Astrocyte of the hippocampus (primary cell): ENCODE results near the gene MAP2K5.

Experiments
- DNase-seq: peaks from one replicate; pipeline ENCODE4 v3.0.0; 2011; ENCODE audit warnings: low read depth, low spot score

MAP2K5 gene

DNA sequence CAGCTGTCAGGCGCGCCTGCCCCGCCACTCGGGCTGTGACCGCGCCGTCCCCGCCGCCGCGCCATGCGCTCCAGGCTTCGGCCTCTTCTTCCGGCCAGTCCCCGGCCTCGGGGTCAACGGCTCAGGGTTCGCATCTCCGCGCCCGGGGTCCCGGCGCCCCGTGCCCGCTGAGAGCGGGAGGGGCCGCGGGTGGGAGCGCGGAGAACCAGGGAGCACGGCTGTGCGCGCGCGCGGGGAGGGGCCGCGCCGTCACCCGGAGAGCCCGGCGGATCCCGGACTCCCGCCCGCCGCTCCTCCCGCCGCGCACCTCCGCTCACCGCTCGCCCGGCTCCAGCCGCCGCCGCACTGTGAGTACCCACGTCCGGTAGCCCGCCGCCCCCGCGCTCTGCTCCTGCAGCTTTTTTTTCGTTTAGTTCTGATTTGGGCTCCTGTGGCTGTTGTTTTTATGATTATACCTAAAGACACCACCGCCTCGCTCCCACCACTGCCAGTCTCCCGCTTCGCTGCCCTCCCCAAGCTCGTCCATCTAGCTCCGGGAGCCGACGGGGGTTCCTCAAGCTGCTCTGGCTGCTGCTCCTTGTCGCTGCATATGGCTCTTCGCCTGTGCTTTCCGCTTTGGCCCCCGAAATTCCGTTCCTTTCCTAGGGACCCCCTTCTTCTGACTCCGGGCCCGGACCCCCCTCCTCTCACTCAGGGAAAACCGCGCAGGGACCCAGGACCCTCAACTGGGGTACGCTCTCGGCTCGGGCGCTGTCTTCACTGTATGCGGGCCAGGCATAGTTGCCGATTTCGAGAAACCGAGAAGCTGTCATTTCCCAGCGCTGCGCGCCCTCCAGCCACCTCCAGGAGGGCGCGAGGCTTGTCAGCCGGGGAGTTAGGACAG is 281.1 kb downstream of the MAP2K5 start:
- DNase-seq: peak; percentile 13

DNA sequence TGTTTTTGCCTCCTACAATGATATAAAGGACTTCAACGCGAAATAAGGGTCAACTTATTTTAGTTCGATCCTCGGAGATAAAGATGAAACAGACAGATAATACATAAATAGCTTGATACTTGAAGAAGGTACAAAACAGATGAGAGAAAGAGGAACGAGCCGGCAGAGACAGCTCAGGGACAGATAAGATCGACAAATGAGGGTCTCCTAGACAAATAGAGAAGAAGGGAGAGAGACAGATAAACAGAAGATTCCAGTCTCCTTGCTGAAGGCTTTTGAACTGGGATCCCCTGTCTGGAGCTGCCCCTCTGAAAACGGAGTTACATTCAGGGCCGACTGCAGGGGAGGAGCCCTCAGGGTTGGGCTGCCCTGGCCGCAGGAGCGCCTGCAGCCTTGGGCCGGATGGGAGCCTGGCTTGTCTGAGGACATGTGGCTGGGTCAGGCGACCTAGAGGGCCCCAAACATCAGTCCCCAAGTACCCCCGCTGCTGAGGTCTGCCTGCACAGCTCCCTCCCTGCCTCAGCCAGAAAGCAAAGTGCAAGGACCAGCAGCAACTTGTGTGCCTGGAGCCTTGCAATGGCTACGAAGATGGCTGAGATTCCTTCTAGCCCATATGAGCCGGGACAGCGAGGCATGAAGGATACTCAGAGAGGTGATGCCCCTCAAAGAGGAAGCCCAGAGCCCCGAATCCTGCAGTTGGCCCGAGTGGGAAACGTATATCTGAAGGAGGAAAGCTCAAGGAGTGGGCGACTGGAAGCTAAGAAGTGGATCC is 281.9 kb downstream of the MAP2K5 start:
- DNase-seq: no peak

DNA sequence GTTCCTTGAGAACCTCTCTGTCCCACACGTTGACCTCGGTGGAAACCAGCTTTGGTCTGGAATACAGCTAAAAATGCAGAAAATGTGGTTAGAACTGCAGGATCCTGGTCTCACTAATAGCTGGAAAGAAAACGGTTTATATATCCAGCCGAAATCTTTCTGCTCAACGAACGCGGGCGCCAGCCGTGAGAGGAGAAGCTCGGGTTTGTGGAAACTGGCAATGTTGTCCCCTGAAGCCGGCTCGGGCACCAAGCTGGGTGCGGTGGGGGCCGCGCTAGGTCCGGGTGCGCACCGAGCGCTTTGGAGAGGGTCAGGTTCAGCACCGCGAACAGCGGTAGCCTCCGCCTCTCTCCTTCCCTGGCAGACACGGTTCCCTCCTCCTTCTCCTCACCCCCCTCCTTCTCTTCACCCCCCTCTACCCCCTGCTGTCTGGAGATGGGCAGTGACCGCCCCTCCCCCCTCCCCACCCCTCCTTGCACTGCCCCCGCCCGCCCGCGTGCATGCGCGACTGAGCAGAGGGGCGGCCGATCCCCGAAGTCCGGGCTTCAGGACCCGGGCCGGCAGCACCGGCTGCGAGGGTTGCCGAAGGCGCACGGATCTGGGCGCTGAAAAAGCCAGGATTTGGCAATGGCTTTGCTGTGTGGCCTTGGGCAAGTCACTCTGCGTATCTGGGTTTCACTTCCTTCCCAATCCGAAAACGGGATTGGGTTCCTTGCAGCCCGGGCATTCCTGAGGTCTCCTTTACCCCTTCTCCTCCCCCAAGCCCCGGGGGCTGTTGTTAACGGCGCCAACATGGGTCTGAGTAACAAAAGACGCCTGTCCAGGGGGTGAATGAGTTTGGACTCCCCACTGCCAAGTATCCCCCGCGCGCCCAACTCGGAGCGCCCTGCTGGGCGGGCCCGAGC is 282.7 kb downstream of the MAP2K5 start, which contains the start of gene SKOR1:
Gene SKOR1 (plus strand): TSS at position 534 of the 905 bp plus-strand sequence. CDS start 94 bp downstream, at position 628.
- DNase-seq: peak; percentile 76

DNA sequence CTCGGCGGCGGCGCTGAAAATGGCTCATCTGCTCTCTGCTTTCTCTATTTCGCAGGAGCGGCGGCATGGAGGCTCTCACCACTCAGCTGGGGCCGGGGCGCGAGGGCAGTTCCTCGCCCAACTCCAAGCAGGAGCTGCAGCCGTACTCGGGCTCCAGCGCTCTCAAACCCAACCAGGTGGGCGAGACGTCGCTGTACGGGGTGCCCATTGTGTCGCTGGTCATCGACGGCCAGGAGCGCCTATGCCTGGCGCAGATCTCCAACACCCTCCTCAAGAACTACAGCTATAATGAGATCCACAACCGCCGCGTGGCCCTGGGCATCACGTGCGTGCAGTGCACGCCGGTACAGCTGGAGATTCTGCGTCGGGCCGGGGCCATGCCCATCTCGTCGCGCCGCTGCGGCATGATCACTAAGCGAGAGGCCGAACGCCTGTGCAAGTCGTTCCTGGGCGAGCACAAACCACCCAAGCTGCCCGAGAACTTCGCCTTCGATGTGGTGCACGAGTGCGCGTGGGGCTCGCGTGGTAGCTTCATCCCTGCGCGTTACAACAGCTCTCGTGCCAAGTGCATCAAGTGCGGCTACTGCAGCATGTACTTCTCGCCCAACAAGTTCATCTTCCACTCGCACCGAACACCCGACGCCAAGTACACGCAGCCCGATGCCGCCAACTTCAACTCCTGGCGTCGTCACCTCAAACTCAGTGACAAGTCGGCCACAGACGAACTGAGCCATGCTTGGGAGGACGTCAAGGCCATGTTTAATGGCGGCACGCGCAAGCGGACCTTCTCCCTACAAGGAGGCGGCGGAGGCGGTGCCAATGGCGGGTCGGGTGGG is 283.6 kb downstream of the MAP2K5 start:
- DNase-seq: peak; percentile 16

DNA sequence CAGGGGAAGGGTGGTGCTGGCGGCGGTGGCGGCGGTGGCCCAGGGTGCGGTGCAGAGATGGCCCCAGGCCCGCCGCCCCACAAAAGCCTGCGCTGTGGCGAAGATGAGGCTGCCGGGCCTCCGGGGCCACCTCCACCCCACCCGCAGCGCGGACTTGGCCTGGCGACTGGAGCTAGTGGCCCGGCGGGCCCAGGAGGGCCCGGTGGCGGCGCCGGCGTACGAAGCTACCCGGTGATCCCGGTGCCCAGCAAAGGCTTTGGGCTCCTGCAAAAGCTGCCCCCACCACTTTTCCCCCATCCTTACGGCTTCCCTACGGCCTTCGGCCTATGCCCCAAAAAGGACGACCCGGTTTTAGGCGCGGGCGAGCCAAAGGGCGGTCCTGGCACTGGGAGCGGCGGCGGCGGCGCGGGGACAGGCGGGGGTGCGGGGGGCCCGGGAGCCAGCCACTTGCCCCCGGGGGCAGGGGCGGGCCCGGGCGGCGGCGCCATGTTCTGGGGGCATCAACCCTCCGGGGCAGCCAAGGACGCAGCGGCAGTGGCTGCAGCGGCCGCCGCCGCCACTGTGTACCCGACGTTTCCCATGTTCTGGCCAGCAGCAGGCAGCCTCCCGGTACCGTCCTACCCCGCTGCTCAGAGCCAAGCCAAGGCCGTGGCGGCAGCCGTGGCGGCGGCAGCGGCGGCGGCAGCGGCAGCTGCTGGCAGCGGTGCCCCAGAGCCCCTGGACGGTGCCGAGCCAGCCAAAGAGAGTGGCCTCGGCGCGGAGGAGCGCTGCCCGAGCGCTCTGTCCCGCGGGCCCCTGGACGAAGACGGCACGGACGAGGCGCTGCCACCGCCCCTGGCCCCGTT is 284.4 kb downstream of the MAP2K5 start:
- DNase-seq: peak; percentile 16

DNA sequence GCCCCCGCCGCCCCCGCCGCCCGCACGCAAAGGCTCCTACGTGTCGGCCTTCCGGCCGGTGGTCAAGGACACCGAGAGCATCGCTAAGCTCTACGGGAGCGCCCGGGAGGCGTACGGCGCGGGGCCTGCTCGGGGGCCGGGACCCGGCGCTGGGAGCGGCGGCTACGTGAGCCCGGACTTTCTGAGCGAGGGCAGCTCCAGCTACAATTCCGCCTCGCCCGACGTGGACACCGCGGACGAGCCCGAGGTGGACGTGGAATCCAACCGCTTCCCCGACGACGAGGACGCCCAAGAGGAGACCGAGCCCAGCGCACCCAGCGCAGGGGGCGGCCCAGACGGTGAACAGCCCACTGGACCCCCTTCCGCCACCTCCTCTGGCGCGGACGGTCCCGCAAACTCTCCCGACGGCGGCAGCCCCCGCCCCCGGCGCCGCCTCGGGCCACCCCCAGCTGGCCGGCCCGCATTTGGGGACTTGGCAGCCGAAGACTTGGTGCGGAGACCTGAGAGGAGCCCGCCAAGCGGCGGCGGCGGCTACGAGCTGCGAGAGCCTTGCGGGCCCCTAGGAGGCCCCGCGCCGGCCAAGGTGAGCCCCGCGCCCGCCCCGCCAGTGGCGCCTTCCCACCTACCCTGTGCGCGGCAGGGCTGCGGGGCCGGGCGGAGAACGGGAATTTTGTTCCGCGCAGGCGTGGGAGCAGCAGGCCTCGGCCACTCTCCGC is 285.2 kb downstream of the MAP2K5 start:
- DNase-seq: no peak

DNA sequence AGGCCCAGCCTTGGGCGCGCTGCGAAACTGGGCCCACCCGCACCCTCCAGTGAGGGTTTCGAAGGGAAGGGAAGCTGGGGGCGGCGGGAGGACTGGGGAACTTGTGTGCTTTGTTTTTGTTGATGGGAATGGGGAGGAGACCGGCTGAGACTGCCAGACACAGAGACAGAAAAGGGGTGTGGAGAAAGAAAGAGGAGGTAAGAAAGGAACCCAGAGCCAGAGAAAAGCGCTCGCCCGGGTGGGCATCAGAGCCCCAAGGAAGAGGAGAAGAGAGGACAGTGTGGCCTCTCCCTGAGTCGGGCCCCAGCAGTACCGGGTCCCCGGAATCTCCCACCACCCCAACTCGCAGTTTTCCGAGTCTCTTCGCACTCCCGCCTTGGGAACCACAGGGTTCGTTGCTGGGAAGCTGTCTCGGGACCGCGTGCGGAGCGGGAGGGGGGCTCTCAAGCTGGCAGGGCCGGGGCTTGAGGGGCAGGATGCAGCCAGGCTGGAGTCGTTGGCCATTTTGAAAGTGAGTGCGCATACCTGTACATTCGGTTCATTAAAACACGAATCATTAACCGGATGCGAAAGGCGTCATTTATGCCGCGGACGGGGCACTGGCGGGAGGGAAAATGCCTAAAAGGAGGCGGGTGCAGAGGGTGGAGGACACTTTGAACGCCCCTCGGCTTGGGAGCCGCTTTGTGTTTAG is 285.9 kb downstream of the MAP2K5 start:
- no peak for DNase-seq

DNA sequence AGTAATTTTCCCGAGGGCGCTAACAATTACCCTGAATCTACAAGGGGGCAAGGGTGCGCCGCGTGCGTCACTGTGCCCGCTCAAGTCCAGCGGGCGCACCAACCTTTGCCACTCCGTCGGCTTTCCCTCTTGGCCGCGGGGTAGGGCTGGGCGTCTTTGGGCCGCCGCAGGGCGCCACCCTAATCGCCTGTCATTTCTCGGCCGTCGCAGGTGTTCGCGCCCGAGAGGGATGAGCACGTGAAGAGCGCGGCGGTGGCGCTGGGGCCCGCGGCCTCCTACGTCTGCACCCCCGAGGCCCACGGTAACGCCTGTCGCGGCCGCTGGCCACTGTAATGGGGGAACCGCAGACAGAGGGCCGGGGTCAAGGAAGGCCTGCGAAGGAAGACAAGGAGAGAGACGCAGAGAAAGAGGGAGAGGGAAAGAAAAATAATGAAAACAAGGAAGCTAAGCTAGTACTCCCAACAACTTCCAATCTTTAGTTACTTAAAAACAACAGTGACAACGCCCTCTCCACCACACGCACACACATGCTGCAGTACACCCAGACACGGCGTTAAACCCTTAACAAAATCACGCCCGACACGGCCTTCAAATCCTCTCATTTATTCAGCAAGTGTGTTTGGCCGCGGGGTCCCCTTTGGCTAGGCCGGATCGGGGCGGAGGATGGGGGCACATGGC is 286.6 kb downstream of the MAP2K5 start:
- no peak for DNase-seq

DNA sequence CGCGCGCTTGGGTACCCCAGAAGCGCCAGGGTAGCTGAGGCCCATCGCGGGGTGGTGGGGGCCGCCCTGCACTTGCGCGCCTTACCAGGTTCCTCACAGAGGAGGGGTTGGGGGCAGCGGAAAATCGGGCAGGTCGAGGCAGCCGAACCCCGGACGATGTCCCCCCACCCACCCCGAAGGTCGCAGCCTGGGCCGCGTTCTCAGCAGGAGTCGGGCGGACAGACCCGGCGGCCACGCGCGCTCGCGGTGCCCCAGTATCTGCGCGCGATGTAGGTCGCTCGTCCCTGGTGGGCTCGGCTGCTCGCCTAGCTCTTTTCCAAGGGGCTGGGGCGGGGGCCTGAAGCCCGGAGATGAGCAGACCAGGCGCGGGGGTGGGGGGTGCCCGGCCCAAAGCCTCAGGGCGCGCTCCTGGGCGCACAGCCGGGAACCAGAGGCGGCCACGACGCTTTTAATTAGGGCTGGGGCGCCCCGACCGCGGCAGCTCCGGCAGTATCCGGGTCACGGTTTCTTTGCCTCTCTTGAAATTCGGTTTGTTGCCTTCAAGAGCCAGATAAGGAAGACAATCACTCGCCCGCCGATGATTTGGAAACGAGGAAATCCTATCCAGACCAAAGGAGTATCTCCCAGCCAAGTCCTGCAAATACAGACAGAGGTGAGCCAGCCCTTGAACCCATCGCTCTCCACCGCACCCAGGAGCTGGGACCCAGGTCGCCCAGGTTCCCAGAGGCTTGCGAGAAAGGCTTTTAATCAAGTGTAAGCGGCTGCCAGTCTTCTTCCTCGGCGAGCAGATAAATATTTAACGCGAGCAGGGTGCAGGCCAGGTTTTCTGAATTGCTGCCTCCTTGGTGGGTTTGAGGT is 287.4 kb downstream of the MAP2K5 start:
- DNase-seq: no peak

DNA sequence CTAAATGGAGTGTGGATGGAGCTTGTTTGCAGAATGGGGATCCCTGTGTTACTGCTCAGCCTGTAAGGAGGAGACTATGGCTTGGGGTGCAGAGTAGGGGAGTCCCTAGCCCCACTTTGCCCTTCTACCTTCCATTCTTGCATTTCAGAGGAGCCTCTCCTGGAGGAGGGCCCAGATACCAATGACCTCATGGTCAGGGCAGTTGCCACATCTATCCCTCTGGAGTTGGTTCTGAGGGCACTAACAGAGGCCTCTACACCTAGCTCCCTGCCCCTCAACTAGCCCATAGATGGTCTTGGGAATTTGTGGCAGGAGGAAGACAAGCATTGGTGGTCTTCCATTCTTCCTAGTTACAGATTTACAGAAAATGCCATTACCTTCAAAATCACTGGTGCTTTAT is 288.9 kb downstream of the MAP2K5 start:
- DNase-seq: no peak

DNA sequence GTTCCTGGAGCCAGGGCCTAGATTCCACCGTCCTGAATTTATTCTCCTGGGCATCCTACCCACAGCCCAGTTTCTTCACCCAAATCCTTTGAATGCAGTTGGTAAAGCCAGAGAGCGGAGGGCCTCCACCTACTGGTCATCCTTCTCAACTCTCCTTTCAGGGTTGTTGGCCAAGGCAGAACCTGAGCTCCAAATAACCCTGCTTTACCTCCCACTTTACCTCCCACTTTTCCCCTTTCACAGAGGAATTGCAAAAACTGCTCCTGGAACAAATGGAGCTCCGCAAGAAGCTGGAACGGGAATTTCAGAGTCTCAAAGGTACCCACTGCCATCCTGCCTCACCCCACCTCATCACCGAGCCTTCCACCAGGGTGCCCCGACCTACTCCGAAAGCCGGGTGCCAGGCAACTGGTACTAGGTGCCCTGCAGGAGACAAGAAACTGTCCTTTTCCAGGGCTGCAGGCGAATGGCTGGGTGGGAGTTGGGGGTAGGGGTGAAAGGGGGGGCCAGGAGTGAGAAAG is 289.6 kb downstream of the MAP2K5 start:
- peak; percentile 48 for DNase-seq

DNA sequence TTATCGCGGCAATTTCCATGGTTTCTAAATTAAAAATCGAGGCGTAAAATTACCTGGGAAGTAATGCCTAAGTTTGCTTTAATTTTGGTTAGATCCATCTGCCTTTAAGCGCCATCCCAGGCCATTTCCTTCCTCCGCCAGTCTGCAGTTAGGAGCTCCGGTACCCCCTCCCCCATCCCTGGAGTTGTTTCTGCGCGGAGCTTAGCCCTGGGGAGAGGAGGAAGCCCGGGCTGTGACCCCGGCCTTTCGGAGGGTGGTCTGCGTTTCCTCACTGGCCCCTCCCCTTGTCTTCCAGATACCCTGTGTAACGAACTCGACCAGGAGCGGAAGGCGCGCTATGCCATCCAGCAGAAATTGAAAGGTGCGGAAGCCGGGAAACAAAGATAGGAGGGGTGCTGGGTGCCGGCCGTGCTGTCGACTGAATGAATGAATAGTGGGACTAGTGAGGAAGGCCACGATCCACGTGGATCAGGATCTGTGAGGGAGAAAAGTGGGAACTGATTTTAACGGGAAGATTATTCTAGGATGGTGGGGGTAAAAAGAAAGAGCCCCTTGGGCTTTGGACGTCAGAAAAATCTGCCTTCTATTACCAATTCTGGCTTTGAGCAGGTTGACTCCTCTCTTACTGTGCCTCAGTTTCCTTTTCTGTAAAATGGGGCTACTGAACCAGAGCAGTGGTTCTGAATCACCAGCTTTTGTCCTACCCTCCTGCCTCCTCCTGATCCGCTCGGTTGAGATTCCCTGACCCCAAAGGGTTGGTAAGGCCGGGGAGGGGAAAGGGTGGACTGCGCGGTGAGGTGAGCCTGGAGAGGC is 290.6 kb downstream of the MAP2K5 start:
- DNase-seq: peak; percentile 22

DNA sequence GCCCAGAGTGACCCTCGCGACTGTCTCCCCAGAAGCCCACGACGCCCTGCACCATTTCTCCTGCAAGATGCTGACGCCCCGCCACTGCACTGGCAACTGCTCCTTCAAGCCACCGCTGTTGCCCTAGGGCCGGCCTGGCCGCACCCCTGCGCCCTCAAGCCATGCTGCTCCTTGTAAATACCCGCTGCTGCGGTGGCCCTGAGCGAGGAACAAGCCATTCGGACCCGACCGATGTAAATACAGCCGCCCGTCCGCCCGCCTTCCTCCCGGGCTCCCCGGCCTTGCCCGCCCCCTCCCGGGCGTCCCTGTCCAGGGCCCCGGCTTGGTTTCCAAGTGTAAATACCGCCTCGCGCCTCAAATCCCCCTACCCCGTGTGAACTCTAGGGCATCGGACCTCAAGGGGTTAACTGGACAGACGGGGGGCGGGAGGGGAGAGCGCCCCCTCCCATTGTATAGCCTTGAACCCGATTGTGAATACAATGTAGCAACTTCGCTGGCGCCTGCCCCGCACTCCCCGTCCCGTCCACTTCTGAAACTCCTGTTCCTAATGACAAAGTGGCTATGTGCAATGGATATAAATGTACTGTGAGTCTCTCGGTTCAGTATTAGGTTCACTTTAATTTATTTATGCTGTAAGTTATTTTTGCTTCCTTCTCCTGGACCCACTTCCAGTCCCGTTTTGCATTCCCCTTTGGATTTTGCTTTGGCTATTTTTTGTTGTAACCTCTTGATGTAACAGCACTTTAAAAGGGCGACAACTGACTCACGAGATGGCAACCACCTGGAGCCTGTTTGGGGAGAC is 291.4 kb downstream of the MAP2K5 start:
- DNase-seq: peak; percentile 62

DNA sequence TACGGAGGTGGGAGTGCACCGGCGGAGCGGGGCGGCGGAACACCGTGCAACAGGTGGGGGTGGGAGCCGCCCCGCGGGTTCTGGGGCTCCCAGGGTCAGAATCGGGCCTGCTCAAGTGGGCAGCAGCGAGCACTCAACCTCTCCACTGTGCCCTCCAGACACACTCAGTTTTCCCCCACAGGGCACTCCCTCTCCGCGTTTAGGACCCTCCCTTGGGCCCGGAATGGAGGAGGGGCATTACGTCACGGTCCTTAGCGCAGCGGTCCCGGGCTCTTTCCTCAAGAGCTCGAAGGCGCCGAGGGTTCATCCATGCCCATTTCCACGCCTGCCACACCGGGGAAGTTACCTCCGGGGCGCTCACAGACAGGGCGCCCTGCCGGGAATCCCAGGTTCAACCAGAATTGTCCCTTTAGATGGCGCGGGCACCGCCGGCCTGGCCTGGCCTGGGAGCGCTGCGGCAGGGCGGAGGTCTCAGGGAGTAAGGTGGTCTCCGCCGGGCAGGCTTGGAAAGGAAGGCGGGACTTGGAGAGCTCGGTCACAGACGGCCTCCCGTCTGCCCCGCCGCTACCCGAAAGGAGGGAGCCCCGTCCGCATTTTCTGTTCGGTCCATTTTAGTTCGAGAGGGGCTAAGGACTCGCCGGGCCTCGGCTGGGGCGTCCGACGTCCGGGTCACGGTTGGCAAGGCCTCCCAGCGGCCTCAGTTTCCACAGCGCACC is 292.2 kb downstream of the MAP2K5 start:
- no peak for DNase-seq
